HG03460 (cell line): ENCODE results near the gene ACSM3.
"Not testable (repeated sequence)": the region's sequence is repeated elsewhere in the genome, so short reads cannot be mapped to it uniquely, and the experiment has no call there.

Experiments
- ATAC-seq: cut with Tn5 transposase; IDR thresholded peaks from one replicate; pipeline ENCODE4 v1.9.1; 2021; ENCODE audit not compliant: unreplicated experiment

The ACSM3 gene

DNA sequence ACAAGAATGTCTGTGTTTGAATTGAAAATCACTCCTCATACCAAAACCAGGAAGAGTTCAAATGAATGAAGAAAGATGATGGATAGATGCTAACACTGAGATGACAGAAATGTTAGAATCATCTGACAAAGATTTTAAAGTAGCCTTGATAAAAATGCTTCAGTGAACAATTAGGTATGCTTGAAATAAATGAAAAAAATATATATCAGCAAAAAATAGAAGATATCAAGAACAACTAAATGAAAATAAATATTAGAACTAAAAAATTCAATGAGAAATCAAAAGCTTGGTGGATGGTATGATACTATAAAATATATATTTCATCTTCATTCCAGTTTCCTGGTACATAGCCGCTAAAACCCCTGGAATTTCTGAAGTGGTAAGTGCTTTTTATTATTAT lies 8.6 kb upstream of the ACSM3 start:
- ATAC-seq: no peak

DNA sequence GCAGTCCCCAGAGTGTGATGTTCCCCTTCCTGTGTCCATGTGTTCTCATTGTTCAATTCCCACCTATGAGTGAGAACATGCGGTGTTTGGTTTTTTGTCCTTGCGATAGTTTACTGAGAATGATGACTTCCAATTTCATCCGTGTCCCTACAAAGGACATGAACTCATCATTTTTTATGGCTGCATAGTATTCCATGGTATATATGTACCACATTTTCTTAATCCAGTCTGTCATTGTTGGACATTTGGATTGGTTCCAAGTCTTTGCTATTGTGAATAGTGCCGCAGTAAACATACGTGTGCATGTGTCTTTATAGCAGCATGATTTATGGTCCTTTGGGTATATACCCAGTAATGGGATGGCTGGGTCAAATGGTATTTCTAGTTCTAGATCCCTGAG lies 8.0 kb upstream of the ACSM3 start:
- ATAC-seq: not testable (repeated sequence)

DNA sequence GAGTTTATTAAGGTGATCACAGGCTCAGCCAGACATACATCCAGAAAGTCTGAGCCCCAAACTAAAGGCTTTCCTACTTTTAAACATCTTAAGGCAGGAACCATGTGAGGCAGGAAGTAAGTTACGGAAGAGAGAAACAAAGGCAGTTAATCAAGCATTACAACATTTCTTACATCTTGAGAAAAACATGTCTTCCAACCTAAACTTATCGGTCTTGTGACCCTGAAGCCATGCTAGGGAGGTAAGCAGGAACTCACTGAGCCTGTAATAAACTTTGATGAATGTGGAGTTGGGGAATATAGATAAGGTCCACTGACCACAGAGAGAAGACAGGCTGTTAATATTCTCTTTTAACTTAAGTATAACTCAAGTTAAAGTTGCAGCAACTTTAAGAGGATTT lies 3.5 kb upstream of the ACSM3 start:
- ATAC-seq: no peak

DNA sequence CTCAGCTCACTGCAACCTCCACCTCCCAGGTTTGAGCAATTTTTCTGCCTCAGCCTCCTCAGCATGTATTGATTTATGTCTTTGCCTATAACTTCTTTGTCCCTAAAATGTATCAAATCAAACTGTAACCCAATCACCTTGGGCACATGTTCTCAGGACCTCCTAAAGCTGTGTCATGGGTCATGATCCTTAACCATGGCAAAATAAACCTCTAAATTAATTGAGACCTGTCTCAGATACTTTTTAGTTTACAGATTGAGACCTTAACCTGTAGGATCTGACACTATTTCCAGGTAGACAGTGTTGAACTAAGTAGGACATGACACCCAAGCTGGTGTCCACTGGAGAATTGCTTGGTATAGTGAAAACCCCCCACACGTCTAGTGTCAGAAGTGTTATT lies 2.6 kb upstream of the ACSM3 start:
- ATAC-seq: no peak

DNA sequence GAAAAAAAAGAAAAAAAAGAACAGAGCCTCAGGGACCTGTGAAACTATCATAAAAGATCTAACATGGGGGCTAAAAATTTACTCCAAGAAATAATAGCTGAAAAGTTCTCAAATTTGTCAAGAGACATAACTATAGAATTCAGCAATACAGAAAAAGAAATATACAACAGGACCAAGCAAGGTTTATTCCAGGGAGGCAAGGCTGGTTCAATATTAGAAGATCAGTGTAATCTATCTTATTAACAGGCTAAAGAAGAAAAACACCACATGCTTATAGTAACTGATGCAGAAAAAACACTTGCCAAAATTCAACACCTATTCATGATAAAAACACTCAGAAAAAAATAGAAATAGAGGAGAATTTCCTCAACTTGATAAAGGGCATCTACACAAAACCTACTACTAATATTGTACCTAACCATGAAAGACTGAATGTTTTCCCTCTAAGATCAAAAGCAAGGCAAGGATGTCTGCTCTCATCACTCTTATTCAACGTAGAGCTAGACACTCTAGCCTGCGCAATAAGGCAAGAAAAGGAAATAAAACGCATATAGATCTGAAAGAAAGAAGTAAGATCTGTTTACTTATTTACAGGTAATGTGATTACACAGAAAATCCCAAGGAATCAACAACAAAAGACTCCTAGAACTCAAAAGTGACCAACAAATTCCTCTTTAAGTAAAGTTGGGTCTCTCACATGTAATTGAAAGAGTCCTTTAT lies 1.2 kb upstream of the ACSM3 start:
- ATAC-seq: no peak

DNA sequence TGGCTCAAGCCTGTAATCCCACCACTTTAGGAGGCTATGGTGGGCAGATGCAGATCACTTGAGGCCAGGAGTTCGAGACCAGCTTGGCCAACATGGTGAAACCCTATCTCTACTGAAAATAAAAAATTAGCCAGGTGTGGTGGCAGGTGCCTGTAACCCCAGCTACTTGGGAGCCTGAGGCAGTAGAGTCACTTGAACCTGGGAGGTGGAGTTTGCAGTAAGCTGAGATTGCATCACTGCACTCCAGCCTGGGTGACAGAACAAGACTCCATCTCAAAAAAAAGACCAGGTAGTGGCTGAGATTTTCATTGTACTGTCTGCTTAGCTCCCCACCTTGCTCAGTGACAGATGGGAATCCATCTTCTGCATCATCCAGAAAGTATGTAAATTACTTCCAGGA lies 634 bp downstream of the ACSM3 start:
- ATAC-seq: not testable (repeated sequence)

DNA sequence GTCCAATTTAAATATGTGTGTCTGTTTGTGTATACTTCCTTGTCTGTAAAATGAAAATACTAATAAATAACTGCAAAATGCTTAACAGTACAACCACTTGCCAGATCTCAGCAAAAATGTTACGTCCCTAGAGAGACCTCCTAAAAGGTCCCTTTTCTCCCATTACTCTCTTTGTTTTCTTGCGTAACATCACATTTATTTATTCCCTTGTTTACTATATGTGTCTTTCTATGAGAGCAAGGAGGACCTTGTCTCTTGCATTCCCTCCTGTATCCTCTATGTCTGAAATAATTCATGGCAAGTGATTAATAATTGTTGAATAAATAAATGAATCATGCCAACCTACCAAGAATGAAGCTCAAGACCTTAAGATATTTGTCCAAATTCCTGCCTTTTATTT lies 1.9 kb downstream of the ACSM3 start:
- ATAC-seq: no peak

DNA sequence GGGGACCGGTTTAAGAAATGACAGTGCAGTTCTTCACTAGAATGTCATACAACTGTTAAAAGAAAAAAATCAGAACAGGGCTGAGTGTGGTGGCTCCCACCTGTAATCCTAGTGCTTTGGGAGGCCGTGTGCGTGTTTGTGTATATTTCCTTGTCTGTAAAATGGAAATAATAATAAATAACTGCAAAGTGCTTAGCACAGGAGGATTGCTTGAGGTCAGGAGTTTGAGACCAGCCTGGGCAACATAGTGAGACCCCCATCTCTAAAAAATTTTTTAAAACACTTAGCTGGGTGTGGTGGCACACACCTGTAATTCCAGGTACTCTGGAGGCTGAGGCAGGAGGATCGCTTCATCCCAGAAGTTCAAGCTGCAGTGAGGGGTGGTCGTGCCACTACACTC lies 2.5 kb downstream of the ACSM3 start:
- no peak for ATAC-seq

DNA sequence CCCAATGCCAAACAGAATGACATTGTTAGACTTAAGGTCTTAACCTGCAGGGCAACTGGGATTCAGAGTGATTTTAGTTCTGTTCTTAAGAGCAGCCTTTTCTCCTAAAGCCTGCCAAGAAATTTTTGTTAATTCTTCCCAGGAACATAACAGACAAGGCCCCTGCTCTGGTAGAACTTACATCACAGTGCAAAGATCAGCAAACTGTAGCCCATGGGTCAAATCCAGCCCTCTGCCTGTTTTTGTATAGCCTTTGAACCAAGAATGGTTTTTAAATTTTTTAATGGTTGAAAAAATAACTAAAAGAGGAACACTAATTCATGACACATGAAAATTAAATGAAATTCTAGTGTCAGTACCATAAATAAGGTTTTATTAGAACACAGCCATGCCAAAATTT lies 3.8 kb downstream of the ACSM3 start:
- ATAC-seq: no peak

DNA sequence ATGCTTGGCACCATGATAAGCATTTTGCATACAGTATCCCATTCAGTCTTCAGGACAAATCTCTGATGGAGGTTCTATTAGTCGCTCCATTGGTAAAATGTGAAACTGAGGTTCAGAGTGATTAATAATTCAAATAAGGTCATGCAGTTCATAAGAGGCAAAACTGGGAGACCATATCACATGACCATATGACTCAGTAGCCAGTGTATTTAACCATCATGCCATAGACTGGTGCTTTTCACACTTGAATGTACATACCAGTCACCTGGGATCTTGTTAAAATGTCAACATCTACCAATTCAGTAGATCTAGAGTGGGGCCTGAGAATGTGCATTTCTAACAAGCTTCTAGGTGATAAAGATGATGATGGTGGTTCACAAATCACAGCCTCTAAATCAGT lies 4.3 kb downstream of the ACSM3 start:
- ATAC-seq: no peak

DNA sequence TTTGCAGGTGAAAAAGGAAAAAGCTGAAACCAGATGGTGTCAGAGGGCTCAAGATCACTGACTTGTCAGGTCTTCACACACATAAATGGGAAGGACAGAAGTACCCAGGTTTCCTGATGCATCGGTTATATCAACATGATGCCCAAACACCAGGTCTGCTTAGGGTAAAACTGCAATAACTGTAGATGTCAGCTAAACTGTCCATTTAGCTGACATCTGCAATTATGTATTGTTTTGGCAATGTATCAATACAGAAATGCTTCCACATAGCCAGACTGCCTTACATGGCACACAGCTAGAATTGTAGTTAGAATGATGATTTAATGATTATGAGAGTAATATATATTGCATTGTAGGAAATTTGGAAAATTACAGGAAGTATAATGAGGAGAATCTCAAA lies 5.0 kb downstream of the ACSM3 start:
- ATAC-seq: no peak

DNA sequence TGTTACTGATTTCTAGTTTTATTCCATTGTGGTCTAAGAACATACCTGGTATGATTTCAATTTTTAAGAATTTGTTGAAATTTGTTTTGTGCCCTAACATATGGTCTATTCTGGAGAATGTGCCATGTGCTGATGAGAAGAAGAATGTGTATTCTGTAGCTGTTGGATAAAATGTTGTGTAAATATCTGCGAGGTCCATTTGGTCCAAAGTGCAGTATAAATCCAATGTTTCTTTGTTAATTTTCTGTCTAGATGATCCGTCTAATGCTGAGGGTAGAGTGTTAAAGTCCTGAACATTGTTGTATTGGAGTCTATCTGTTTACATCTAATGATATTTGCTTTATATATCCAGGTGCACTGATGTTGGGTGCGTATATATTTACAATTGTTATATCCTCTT lies 9.9 kb downstream of the ACSM3 start:
- no peak for ATAC-seq

DNA sequence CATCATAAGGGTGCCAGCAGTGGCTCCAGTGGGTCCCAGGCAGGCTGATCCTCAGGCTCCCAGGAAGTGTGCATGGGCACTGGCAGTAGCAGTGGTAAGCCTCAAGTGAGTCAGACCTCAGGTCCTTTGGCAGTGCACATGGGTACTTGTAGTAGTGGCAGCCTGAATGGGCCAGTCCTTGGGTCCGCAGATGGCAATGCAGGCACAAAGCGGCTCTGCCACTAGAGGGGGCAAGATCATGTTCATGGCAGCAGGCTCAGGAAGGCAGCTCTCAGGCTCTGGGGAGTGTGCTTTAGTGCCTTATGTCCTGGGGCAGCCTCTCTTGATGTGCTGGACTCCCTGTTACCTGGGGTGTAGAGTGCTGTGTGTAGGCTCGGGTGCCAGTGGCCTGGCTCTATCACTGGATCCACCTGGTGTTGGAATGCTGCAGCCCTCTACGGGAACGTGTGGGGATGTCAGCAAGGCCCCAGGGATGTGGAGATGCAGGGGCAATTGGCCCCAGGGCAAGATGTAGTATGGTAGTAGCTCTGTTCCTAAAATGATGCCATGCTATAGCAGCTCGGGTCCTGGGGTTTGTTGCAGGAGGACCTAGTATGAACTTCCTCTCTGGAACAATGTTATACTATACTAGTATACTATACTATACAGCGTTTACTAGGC lies 11.0 kb downstream of the ACSM3 start:
- ATAC-seq: no peak

DNA sequence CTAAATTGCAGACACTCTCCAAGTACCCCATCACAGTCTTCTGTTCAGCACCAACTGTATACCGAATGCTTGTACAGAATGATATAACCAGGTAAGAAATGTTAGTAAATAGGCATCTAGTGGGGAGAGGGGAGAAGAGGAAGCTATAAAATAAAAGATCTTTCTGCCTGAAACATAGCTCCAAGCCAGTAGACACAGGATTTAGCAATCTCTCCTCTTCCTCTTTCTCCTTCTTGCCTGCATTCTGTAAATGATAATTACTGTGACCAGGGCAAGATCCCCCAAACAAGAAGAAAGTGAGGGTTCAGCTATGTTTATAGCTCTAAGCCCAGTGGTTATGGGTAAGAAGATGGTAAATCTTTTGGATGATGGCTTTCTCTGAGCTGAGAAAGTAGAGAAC lies 17.9 kb downstream of the ACSM3 start:
- ATAC-seq: no peak

DNA sequence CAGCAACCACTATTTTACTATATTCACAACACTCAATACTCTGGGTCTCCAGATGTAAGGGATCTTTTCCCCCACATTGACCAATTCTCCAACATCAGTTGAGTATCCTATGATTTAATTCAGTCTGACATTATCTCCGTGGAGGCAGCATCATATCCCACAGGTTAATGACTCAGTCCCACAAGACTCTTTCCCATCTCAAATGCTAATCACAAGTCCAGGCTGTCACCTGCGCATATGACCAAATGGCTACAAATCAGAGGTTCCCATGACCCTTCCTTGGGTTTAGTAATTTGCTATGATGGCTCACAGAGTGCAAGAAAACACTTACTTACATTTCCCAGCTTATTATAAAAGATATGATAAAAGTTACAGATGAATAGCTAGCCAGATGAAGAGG lies 18.7 kb downstream of the ACSM3 start:
- ATAC-seq: no peak

DNA sequence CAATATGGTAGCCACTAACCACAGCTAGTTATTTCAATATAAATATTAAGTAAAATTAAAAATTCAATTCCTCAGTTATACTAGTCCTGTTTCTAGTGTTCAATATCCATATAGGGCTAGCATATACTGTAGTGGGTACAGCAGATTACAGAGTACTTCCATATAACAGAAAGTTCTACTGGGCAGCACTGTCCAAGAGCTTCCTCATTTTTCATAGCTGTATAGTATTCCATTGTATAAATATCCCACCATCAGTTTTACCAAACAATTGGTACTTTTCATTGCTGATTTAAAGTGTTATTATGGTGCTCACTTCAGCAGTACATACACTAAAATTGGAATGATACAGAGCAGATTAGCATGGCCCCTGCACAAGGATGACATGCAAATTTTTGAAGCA lies 20.4 kb downstream of the ACSM3 start:
- no peak for ATAC-seq

DNA sequence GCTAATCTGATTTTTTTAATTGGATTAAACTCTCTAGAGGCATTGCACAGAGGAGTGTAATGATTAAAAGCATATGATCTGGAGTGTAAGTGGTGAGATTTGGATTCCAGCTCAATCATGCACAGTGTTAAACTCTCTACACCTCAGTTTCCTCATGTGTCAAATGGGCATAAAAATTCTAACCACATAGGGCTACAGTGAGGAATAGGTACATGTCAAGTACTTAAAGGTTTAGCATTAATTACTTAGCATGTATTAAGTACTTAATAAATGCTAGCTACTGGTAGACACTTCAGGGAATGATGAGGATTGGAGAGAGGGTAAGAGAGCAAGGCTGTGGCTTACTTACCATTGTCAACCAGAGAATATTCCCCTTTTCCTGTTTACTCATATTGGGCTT lies 25.3 kb downstream of the ACSM3 start:
- ATAC-seq: no peak

DNA sequence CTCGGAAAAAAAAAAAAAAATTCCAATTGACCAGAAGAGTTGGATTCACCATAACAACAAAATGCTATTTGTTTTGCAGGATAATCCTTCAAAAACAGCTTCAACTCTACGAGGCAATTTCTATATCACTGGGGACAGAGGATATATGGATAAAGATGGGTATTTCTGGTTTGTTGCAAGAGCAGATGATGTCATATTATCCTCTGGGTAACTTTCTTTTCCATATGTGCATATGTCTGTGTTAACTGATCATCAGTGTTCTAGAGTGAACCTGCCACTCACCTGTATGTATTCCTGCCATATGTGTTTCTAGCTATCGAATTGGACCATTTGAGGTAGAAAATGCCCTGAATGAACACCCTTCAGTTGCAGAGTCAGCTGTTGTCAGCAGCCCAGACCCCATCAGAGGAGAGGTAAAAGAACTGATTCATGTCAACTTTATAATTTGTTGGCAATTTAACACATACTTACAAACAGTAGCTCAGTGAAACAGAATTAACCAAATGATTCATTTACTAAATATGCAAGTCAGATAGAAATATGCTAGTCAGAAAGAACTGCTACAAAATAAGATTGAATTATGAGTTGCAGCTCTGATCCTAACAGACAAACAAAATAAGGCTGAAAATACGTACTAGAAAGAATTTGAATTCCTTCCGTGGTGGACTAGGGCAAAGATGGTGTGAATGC lies 28.3 kb downstream of the ACSM3 start:
- ATAC-seq: no peak

DNA sequence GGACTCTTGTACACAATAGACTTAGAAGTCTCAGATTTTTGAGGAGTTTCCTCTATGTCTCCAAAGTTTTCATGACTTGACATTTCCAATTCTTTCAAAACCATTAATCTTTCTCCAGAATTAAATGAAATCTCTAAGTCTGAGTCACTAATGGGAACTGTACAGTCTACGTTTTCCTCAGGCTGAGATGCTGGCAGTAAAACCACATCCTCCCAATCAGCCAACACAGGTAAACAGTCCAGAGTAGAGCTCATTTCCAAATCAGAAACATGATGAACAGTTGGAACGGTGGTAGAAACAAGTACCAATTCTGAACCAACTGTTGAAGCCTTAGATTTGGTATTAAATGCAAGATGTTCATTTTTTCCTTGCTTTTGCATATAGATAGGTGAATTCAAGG lies 34.5 kb downstream of the ACSM3 start:
- no peak for ATAC-seq

DNA sequence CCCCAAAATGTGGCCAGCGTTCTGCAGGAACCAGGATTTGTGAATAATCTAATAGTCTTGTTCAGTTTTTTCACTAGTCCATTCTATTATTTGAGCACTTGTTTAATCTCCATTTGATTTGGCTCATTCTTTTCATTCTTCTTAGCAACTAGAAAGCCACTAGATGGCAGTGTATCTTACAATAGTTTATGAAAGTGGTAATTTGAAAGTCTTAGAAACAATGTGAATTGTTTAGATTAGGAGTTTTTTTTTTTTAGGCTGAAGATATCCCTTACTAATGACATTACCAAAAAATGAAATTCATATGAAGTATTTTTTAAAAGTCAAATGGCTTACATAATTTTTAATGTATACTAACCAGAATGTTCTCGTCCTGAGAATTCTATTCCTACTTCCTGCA lies 35.8 kb downstream of the ACSM3 start:
- ATAC-seq: no peak

DNA sequence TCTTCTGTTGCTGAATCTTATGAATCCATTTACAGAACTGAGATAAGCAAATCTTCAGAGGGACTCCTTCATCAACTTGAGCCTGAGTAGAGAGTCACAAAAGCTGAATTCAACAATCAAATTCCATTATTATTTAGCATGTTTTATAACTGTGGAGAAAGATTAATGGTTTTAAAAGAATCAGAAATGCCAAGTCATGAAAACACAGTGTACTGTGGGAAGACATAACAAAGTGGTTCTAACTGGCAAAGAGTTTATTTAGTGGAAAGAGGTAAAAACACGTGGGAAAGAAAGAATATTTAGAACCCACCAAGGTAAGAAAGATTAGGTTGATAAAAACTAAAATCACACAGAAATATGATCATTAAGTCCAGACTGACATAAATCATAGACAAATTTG lies 37.5 kb downstream of the ACSM3 start:
- no peak for ATAC-seq

DNA sequence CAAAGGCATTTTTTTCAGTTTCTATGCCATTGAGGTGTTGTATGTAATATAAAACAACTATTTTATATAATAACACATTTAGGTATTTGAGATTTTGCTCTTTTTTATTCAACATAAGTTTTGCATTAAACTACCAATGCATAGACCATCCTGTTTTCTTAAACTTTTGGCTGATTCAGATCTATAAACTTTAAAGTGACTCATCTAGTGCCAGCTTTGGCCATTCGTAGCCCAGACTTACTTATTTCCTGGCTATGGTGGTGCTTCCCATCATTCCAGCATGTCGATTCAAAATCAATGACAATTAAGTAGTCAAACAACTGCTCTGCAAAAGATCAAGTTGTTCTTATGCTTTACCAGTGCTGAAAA lies 39.4 kb downstream of the ACSM3 start:
- no peak for ATAC-seq
